ENCODE results near the gene GALP. TPM values are rescaled to one million over a fixed set of nuclear protein-coding genes. Genes with fewer than 3 reads are reported as not detected.

Gene GALP
- total RNA-seq, 1 donor from 2014 or later: not detected

- H3K36me3 Mint-ChIP-seq (ENCODE audit: unreplicated experiment): no peaks in the 10 kb centered on the region
- H3K27ac Mint-ChIP-seq (ENCODE audit: unreplicated experiment): peak overlapping the region; percentile 73
- H3K4me3 Mint-ChIP-seq (ENCODE audit: unreplicated experiment): peak overlapping the region; percentile 70
- peaks cover 11% of the 10 kb centered on the region for H3K9me3 Mint-ChIP-seq (ENCODE audit: unreplicated experiment)
- peaks cover 8% of the 10 kb centered on the region for H3K27me3 Mint-ChIP-seq (ENCODE audit: unreplicated experiment)
- no peak for DNase-seq
- H3K4me1 Mint-ChIP-seq (ENCODE audit: low read depth, unreplicated experiment): peaks cover 18% of the 10 kb centered on the region
- TF ChIP-seq CTCF (IDR thresholded peaks at IDR 0.05; ENCODE audit: partially characterized antibody, unreplicated experiment): no peak
These were observed 32.8 kb upstream of the GALP start for GRCh38 chr19:56142897-56143434.

GRCh38 chr19:56144376-56144775 is 31.4 kb upstream of the GALP start:
- peak overlapping the region; percentile 59 for H3K27ac Mint-ChIP-seq (ENCODE audit: unreplicated experiment)
- no peak for DNase-seq
- peaks cover 12% of the 10 kb centered on the region for H3K9me3 Mint-ChIP-seq (ENCODE audit: unreplicated experiment)
- peaks cover 20% of the 10 kb centered on the region for H3K4me1 Mint-ChIP-seq (ENCODE audit: low read depth, unreplicated experiment)
- no peaks in the 10 kb centered on the region for H3K36me3 Mint-ChIP-seq (ENCODE audit: unreplicated experiment)
- TF ChIP-seq CTCF (IDR thresholded peaks at IDR 0.05; ENCODE audit: partially characterized antibody, unreplicated experiment): no peak
- H3K27me3 Mint-ChIP-seq (ENCODE audit: unreplicated experiment): peaks cover 4% of the 10 kb centered on the region
- H3K4me3 Mint-ChIP-seq (ENCODE audit: unreplicated experiment): peak overlapping the region; percentile 58

- H3K36me3 Mint-ChIP-seq (ENCODE audit: unreplicated experiment): peaks cover 4% of the 10 kb centered on the region
- TF ChIP-seq CTCF (IDR thresholded peaks at IDR 0.05; ENCODE audit: partially characterized antibody, unreplicated experiment): no peak
- no peak overlapping the region for H3K4me3 Mint-ChIP-seq (ENCODE audit: unreplicated experiment)
- no peak overlapping the region for H3K27ac Mint-ChIP-seq (ENCODE audit: unreplicated experiment)
- peaks cover 9% of the 10 kb centered on the region for H3K9me3 Mint-ChIP-seq (ENCODE audit: unreplicated experiment)
- H3K27me3 Mint-ChIP-seq (ENCODE audit: unreplicated experiment): peaks cover 7% of the 10 kb centered on the region
- H3K4me1 Mint-ChIP-seq (ENCODE audit: low read depth, unreplicated experiment): peaks cover 20% of the 10 kb centered on the region
- DNase-seq: no peak
These were observed 31.0 kb upstream of the GALP start for GRCh38 chr19:56144831-56145230.

- peaks cover 7% of the 10 kb centered on the region for H3K27me3 Mint-ChIP-seq (ENCODE audit: unreplicated experiment)
- no peak overlapping the region for H3K27ac Mint-ChIP-seq (ENCODE audit: unreplicated experiment)
- peaks cover 20% of the 10 kb centered on the region for H3K4me1 Mint-ChIP-seq (ENCODE audit: low read depth, unreplicated experiment)
- H3K4me3 Mint-ChIP-seq (ENCODE audit: unreplicated experiment): no peak overlapping the region
- H3K9me3 Mint-ChIP-seq (ENCODE audit: unreplicated experiment): peaks cover 8% of the 10 kb centered on the region
- peaks cover 10% of the 10 kb centered on the region for H3K36me3 Mint-ChIP-seq (ENCODE audit: unreplicated experiment)
- DNase-seq: no peak
- TF ChIP-seq CTCF (IDR thresholded peaks at IDR 0.05; ENCODE audit: partially characterized antibody, unreplicated experiment): no peak
These were observed 30.1 kb upstream of the GALP start for GRCh38 chr19:56145698-56146097.

GRCh38 chr19:56146904-56147303 is 28.9 kb upstream of the GALP start:
- peaks cover 18% of the 10 kb centered on the region for H3K4me1 Mint-ChIP-seq (ENCODE audit: low read depth, unreplicated experiment)
- no peak for TF ChIP-seq CTCF (IDR thresholded peaks at IDR 0.05; ENCODE audit: partially characterized antibody, unreplicated experiment)

More at GRCh38 chr19:56146904-56147303, 28.9 kb upstream of the GALP start:
- Mint-ChIP-seq H3K27me3 (ENCODE audit: unreplicated experiment) (peaks cover 5% of the 10 kb centered on the region), H3K27ac (ENCODE audit: unreplicated experiment) (peak overlapping the region; percentile 33), H3K4me3 (ENCODE audit: unreplicated experiment) (no peak overlapping the region), H3K9me3 (ENCODE audit: unreplicated experiment) (peaks cover 9% of the 10 kb centered on the region), H3K36me3 (ENCODE audit: unreplicated experiment) (peaks cover 10% of the 10 kb centered on the region)
- DNase-seq: no peak

Measured in glutamatergic neuron (in vitro differentiated cells).